C4-2B (cell line): ENCODE data around the gene S100A16.
"Not testable (repeated sequence)": the region's sequence is repeated elsewhere in the genome, so short reads cannot be mapped to it uniquely, and the experiment has no call there.

Source experiments
- ZFX ChIP-seq: fragments of 450-650 bp; IDR thresholded peaks from 2 replicates; pipeline ENCODE4 v1.6.1; 2017
- TF ChIP-seq, protein P1 (sequence below): fragments of 450-650 bp; conservative IDR thresholded peaks from 2 replicates; pipeline ENCODE4 v1.5.1; 2017; ENCODE audit warnings: mild to moderate bottlenecking

DNA sequence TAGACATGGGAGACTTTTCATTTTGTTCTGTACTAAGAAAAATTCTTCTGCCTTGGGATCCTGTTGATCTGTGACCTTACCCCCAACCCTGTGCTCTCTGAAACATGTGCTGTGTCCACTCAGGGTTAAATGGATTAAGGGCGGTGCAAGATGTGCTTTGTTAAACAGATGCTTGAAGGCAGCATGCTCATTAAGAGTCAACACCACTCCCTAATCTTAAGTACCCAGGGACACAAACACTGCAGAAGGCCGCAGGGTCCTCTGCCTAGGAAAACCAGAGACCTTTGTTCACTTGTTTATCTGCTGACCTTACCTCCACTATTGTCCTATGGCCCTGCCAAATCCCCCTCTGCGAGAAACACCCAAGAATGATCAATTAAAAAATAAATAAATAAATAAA lies 29.4 kb downstream of the S100A16 start:
- TF ChIP-seq, protein P1, sequence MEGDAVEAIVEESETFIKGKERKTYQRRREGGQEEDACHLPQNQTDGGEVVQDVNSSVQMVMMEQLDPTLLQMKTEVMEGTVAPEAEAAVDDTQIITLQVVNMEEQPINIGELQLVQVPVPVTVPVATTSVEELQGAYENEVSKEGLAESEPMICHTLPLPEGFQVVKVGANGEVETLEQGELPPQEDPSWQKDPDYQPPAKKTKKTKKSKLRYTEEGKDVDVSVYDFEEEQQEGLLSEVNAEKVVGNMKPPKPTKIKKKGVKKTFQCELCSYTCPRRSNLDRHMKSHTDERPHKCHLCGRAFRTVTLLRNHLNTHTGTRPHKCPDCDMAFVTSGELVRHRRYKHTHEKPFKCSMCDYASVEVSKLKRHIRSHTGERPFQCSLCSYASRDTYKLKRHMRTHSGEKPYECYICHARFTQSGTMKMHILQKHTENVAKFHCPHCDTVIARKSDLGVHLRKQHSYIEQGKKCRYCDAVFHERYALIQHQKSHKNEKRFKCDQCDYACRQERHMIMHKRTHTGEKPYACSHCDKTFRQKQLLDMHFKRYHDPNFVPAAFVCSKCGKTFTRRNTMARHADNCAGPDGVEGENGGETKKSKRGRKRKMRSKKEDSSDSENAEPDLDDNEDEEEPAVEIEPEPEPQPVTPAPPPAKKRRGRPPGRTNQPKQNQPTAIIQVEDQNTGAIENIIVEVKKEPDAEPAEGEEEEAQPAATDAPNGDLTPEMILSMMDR = not testable (repeated sequence)
- TF ChIP-seq ZFX = not testable (repeated sequence)
